Liver (tissue), 9 donors: ENCODE data around the gene VWF. TPM values are rescaled to one million over a fixed set of nuclear protein-coding genes. Genes with fewer than 3 reads are reported as not detected.

Source experiments
- DNase-seq: peaks from one replicate; pipeline ENCODE4 v3.0.0-alpha.2; 2017; ENCODE audit warnings: low spot score
- H3K27ac ChIP-seq, 2 donors: one replicate each; pipeline ENCODE4 v1.7.0; 2013; ENCODE audit warnings: inconsistent platforms in 2 of 2, low read length in 2 of 2, control low read depth in 1 of 2, low read depth in 1 of 2, mild to moderate bottlenecking in 1 of 2
- H3K27me3 ChIP-seq, 4 donors: one replicate each; pipeline versions ENCODE4 v1.6.1 to v1.7.0; 2013; ENCODE audit warnings: low read length in 3 of 4, inconsistent platforms in 1 of 4, mild to moderate bottlenecking in 1 of 4, moderate library complexity in 1 of 4; ENCODE audit not compliant: control insufficient read depth in 4 of 4, insufficient read depth in 4 of 4
- H3K36me3 ChIP-seq, 4 donors: one replicate each; pipeline versions ENCODE4 v1.6.1 to v1.7.0; 2013; ENCODE audit warnings: low read length in 3 of 4, mild to moderate bottlenecking in 3 of 4, low read depth in 1 of 4, moderate library complexity in 1 of 4; ENCODE audit not compliant: control insufficient read depth in 4 of 4, insufficient read depth in 3 of 4
- H3K4me1 ChIP-seq, 4 donors: one replicate each; pipeline versions ENCODE4 v1.6.1 to v1.7.0; 2013; ENCODE audit warnings: low read length in 3 of 4, mild to moderate bottlenecking in 3 of 4, moderate library complexity in 1 of 4; ENCODE audit not compliant: control insufficient read depth in 4 of 4, insufficient read depth in 4 of 4
- H3K4me3 ChIP-seq, 3 donors: one replicate each; pipeline versions ENCODE4 v1.6.1 to v1.7.0; 2013; ENCODE audit warnings: low read length in 3 of 3, control low read depth in 1 of 3, low read depth in 1 of 3, mild to moderate bottlenecking in 1 of 3
- H3K9ac ChIP-seq, 2 donors: one replicate each; pipeline ENCODE4 v1.7.0; 2013; ENCODE audit warnings: low read length in 2 of 2, mild to moderate bottlenecking in 2 of 2, moderate library complexity in 2 of 2, control low read depth in 1 of 2, low read depth in 1 of 2
- H3K9me3 ChIP-seq, 4 donors: one replicate each; pipeline versions ENCODE4 v1.6.1 to v1.7.0; 2013; ENCODE audit warnings: low read length in 3 of 4; ENCODE audit not compliant: control insufficient read depth in 4 of 4
- EGR1 ChIP-seq, 2 donors: IDR thresholded peaks; 2 replicates each; pipeline ENCODE4 v1.6.1; 2016 to 2018; ENCODE audit warnings: antibody characterized with exemption in 2 of 2, low read depth in 2 of 2
- FOXA1 ChIP-seq: IDR thresholded peaks from 2 replicates; pipeline ENCODE4 v1.6.1; 2016; ENCODE audit warnings: antibody characterized with exemption
- FOXA2 ChIP-seq: IDR thresholded peaks from 2 replicates; pipeline ENCODE4 v1.6.1; 2016; ENCODE audit warnings: antibody characterized with exemption
- GABPA ChIP-seq, 2 donors: IDR thresholded peaks in 1 of 2; conservative IDR thresholded peaks in 1 of 2; 2 replicates each; pipeline ENCODE4 v1.6.1; 2016; ENCODE audit warnings: antibody characterized with exemption in 2 of 2, mild to moderate bottlenecking in 1 of 2, moderate library complexity in 1 of 2
- HNF4A ChIP-seq, 2 donors: conservative IDR thresholded peaks; 2 replicates each; pipeline ENCODE4 v1.6.1; 2016; ENCODE audit warnings: antibody characterized with exemption in 2 of 2, mild to moderate bottlenecking in 2 of 2
- MAX ChIP-seq: IDR thresholded peaks from 2 replicates; pipeline ENCODE4 v1.6.1; 2016; ENCODE audit warnings: antibody characterized with exemption
- NR2F2 ChIP-seq: IDR thresholded peaks from 2 replicates; pipeline ENCODE4 v1.6.1; 2016; ENCODE audit warnings: antibody characterized with exemption
- REST ChIP-seq: IDR thresholded peaks from 2 replicates; pipeline ENCODE4 v1.6.1; 2016; ENCODE audit warnings: antibody characterized with exemption, mild to moderate bottlenecking
- RXRA ChIP-seq, 2 donors: IDR thresholded peaks; 2 replicates each; pipeline ENCODE4 v1.6.1; 2017 to 2018; ENCODE audit warnings: antibody characterized with exemption in 2 of 2, mild to moderate bottlenecking in 1 of 2
- YY1 ChIP-seq: IDR thresholded peaks from 2 replicates; pipeline ENCODE4 v1.6.1; 2016; ENCODE audit warnings: antibody characterized with exemption, mild to moderate bottlenecking
- polyA plus RNA-seq, 2 donors: library from polyadenylated mRNA; stranded (reverse) in 1 of 2; unstranded in 1 of 2; fragments of 200-250 nt in 1 of 2; fragments of >200 nt in 1 of 2; fragmentation: Nextera tagmentation in 1 of 2; extraction: Ambion mirVana in 1 of 2; gene quantifications; one replicate each; pipeline versions ENCODE4 v1.2.1 to v1.2.3, GENCODE V29; 2013 to 2015
- total RNA-seq, 2 donors: library from RNA; depleted of rRNA; stranded (reverse); fragments of >200 nt; gene quantifications; one replicate each; pipeline ENCODE4 v1.2.3, GENCODE V29; 2014
- TF ChIP-seq, protein P1 (sequence below): IDR thresholded peaks from 2 replicates; pipeline ENCODE4 v1.6.1; 2016; ENCODE audit warnings: antibody characterized with exemption
- TF ChIP-seq, protein P2 (sequence below): fragments of 150-350 bp; IDR thresholded peaks from 2 replicates; pipeline ENCODE4 v1.5.1; 2017; ENCODE audit warnings: improper control_type of control experiment, low read depth, low read length; ENCODE audit not compliant: missing input control
- donor health status: healthy.
- donor health status: healthy.
- donor health status: healthy.
- donor health status: healthy.
- donor health status: healthy.

VWF gene
- total and polyA plus RNA-seq, 4 donors = 2.1 to 10.8 (median 4.0) TPM

DNA sequence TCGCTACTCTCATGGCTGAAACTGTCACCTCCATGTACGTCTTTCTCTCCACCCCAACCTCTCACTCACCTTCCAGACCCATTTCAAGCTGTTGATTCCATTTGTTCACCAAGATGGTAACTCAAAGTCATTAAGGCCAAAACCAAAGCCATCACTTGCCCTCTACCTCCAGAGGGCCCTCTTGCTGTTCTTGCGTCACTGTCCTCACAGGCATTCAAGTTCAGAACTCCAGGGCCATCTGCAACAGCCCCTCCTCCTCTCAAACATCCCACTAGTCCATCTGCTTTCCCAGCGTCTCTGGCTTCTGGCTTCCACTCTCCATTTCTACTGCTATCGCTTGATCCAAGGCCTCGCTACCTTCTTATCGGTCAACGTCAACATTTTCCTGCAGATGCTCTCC is 74.5 kb downstream of the VWF start (continued):
- TF ChIP-seq REST (no peak), EGR1 (IDR thresholded peaks at IDR 0.05; ENCODE audit: low read depth in 2 of 2) (no peak), YY1 (no peak), FOXA1 (no peak), GABPA (IDR thresholded peaks at IDR 0.05 in 1 of 2, conservative IDR thresholded peaks at IDR 0.05 in 1 of 2) (no peak)

DNA sequence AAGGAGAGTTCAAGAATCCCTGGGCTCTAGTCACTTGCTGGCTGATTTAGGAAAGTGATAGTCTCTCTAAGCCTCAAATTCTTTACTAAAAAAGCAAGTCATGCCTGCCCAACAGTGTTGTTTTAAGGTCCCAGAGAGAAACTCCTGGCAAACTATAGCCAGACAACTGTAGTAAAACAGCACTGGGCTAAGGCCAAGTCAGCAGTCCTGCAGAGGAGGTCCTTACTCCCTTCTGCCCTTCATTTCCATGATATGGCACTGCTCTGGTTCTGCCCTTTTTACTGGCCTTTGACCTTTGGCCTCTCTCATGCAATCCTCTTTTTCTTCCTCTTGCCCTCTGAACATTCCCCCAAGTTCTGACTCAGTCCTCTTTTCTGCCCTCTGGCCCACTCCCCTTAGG is 74.9 kb downstream of the VWF start:
- TF ChIP-seq HNF4A (conservative IDR thresholded peaks at IDR 0.05) = peak; percentile 59 to 64
- no peak for TF ChIP-seq REST
- peak in 1 of 2 donors; percentile 42 for TF ChIP-seq RXRA (IDR thresholded peaks at IDR 0.05)
- TF ChIP-seq MAX = no peak
- TF ChIP-seq FOXA2 = no peak
- TF ChIP-seq, protein P1, sequence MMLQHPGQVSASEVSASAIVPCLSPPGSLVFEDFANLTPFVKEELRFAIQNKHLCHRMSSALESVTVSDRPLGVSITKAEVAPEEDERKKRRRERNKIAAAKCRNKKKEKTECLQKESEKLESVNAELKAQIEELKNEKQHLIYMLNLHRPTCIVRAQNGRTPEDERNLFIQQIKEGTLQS = no peak
- TF ChIP-seq, protein P2, sequence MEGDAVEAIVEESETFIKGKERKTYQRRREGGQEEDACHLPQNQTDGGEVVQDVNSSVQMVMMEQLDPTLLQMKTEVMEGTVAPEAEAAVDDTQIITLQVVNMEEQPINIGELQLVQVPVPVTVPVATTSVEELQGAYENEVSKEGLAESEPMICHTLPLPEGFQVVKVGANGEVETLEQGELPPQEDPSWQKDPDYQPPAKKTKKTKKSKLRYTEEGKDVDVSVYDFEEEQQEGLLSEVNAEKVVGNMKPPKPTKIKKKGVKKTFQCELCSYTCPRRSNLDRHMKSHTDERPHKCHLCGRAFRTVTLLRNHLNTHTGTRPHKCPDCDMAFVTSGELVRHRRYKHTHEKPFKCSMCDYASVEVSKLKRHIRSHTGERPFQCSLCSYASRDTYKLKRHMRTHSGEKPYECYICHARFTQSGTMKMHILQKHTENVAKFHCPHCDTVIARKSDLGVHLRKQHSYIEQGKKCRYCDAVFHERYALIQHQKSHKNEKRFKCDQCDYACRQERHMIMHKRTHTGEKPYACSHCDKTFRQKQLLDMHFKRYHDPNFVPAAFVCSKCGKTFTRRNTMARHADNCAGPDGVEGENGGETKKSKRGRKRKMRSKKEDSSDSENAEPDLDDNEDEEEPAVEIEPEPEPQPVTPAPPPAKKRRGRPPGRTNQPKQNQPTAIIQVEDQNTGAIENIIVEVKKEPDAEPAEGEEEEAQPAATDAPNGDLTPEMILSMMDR = no peak
- peak; percentile 24 for TF ChIP-seq NR2F2
- no peak for TF ChIP-seq GABPA (IDR thresholded peaks at IDR 0.05 in 1 of 2, conservative IDR thresholded peaks at IDR 0.05 in 1 of 2)
- H3K27me3 ChIP-seq = no peaks in the 10 kb centered on the region
- H3K36me3 ChIP-seq = no peaks in the 10 kb centered on the region
- no peak for DNase-seq
- H3K27ac ChIP-seq = no peak overlapping the region
- no peaks in the 10 kb centered on the region for H3K9me3 ChIP-seq
- H3K4me3 ChIP-seq = no peak overlapping the region
- peaks cover 0 to 13% (median 5%) of the 10 kb centered on the region in 4 donors for H3K4me1 ChIP-seq
- H3K9ac ChIP-seq = no peak overlapping the region
